ENCODE measurements around the gene TBX21.

Gene TBX21, protein sequence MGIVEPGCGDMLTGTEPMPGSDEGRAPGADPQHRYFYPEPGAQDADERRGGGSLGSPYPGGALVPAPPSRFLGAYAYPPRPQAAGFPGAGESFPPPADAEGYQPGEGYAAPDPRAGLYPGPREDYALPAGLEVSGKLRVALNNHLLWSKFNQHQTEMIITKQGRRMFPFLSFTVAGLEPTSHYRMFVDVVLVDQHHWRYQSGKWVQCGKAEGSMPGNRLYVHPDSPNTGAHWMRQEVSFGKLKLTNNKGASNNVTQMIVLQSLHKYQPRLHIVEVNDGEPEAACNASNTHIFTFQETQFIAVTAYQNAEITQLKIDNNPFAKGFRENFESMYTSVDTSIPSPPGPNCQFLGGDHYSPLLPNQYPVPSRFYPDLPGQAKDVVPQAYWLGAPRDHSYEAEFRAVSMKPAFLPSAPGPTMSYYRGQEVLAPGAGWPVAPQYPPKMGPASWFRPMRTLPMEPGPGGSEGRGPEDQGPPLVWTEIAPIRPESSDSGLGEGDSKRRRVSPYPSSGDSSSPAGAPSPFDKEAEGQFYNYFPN

DNA sequence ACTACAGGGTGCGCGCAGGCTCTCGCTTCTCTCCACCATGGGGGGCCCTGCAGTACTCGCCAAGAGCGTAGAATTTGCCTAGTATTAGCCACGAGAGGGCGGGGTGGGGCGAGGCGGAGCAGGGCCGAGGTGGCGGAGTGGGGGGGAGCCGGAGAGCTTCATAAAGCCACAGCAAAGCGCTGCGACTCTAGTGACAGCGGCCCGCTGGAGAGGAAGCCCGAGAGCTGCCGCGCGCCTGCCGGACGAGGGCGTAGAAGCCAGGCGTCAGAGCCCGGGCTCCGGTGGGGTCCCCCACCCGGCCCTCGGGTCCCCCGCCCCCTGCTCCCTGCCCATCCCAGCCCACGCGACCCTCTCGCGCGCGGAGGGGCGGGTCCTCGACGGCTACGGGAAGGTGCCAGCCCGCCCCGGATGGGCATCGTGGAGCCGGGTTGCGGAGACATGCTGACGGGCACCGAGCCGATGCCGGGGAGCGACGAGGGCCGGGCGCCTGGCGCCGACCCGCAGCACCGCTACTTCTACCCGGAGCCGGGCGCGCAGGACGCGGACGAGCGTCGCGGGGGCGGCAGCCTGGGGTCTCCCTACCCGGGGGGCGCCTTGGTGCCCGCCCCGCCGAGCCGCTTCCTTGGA lies at the start of gene TBX21:
Gene TBX21 (plus strand): TSS at position 190 of the 627 bp plus-strand sequence. CDS start 219 bp downstream, at position 409.
- Histone ChIP-seq H3K36me3 (ENCODE audit: control insufficient read depth in 1 of 2, insufficient read depth in 2 of 2, low read length in 2 of 2) (no peaks in the 10 kb centered on the region), H3K4me3 (ENCODE audit: low read depth in 1 of 2, low read length in 2 of 2) (peak within 1 kb of the TSS; percentile 42 to 60), H3K4me1 (ENCODE audit: control insufficient read depth in 1 of 2, insufficient read depth in 2 of 2, low read length in 2 of 2) (peaks cover 0 to 15% of the 10 kb centered on the region in 2 donors), H3K27ac (ENCODE audit: low read length) (no peak within 1 kb of the TSS), H3K9me3 (ENCODE audit: control insufficient read depth in 1 of 2, low read length in 2 of 2) (no peaks in the 10 kb centered on the region), H3K27me3 (ENCODE audit: low read depth, low read length) (peaks cover 21% of the 10 kb centered on the region)

DNA sequence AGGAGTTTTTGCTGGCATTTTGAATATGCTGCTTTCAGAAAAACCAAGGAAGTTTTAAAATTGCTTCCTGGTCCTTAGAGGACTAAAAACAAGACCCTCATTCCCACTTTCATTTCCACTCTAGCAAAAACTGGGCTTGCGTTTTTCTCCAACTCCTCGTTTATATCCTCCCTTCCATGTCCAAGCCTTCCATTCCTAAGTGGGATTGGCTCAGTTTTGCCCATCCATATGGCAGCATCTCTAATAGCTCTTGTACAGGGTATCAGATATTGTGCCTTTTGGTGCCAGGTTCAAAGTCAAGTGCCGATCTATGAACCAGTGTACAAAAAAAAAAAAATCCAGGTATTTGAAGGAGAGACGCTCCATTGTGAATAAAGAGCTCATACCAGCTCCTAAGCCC lies 49.0 kb upstream of the TBX21 start:
- Histone ChIP-seq H3K9me3 (ENCODE audit: control insufficient read depth in 1 of 2, low read length in 2 of 2) (no peaks in the 10 kb centered on the region), H3K27me3 (ENCODE audit: low read depth, low read length) (no peaks in the 10 kb centered on the region), H3K27ac (ENCODE audit: low read length) (no peak overlapping the region), H3K4me1 (ENCODE audit: control insufficient read depth in 1 of 2, insufficient read depth in 2 of 2, low read length in 2 of 2) (peaks cover 0 to 5% of the 10 kb centered on the region in 2 donors), H3K4me3 (ENCODE audit: low read depth in 1 of 2, low read length in 2 of 2) (no peak overlapping the region), H3K36me3 (ENCODE audit: control insufficient read depth in 1 of 2, insufficient read depth in 2 of 2, low read length in 2 of 2) (peaks cover 43 to 48% of the 10 kb centered on the region in 2 donors)

DNA sequence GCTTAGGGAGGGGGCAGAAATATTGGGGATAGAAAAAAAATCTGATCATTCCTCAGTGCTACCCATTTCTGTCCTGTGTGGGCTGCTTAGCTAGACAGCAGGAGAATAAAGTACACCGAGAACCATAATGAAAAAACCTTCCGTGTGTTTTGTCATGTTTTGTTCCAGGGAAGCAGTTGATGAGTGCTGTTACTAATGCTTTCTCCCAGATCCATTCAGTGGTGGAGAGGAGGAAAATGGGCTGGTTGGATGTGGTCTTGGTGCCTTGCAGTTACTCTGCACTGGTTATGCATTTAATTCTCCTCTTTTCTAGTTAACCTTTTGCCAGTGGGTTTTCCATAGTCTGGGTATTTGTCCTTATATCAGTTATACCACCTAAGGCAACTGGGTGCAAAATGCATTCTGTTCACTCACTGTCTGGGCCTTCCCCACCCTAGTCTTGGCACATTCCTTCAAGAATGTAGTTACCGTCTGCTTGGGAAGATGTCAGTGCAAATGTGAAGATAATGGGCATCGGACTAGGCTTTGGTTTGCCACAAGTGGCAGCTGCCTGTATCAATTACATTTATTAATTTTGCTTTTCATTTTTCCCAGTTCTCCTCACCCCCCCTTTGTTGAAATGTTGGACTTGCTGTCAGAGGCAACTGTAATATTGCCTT lies 48.4 kb upstream of the TBX21 start:
- Histone ChIP-seq H3K4me1 (ENCODE audit: control insufficient read depth in 1 of 2, insufficient read depth in 2 of 2, low read length in 2 of 2) (peaks cover 0 to 5% of the 10 kb centered on the region in 2 donors), H3K27ac (ENCODE audit: low read length) (no peak overlapping the region), H3K4me3 (ENCODE audit: low read depth in 1 of 2, low read length in 2 of 2) (no peak overlapping the region), H3K36me3 (ENCODE audit: control insufficient read depth in 1 of 2, insufficient read depth in 2 of 2, low read length in 2 of 2) (peaks cover 38 to 42% of the 10 kb centered on the region in 2 donors), H3K27me3 (ENCODE audit: low read depth, low read length) (no peaks in the 10 kb centered on the region), H3K9me3 (ENCODE audit: control insufficient read depth in 1 of 2, low read length in 2 of 2) (no peaks in the 10 kb centered on the region)

DNA sequence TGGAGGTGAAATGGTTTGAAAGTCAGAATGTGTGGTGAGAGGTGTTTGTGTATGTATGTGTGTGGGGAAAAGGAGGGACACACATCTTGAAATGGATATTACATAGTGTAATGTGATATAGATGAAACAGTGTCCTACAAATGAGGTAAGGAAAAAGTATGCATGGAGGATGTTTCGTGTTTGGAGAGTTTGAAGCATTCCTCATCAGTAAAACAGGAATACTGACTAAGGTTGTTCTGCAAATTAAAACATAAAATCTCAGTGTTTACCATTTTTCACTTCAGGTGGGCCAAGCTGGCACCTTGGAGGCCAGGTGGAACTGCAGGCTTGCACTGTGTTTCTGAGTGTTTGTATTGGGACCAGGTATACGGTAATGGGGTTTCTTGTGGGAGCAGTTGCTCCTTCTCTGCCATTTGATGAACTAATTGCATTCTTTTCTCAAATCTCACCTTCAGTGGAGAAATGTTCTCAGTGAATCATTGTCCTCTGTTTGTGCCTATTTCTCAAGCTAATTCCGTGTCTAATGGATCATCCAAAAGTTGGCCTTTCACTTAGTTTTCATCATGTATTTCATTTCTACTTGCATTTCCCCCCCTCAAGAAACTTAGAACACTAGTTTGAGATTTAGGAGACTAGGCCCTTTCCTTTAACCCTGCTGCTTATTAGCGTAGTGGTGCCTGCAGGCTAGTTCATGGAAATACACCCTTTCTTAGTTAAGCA lies 47.3 kb upstream of the TBX21 start:
- no peak overlapping the region for H3K4me3 ChIP-seq (ENCODE audit: low read depth in 1 of 2, low read length in 2 of 2)
- H3K27me3 ChIP-seq (ENCODE audit: low read depth, low read length), result no peaks in the 10 kb centered on the region
- H3K36me3 ChIP-seq (ENCODE audit: control insufficient read depth in 1 of 2, insufficient read depth in 2 of 2, low read length in 2 of 2), result peaks cover 28 to 34% of the 10 kb centered on the region in 2 donors
- H3K4me1 ChIP-seq (ENCODE audit: control insufficient read depth in 1 of 2, insufficient read depth in 2 of 2, low read length in 2 of 2), result peaks cover 0 to 5% of the 10 kb centered on the region in 2 donors
- H3K9me3 ChIP-seq (ENCODE audit: control insufficient read depth in 1 of 2, low read length in 2 of 2), result no peaks in the 10 kb centered on the region
- no peak overlapping the region for H3K27ac ChIP-seq (ENCODE audit: low read length)

DNA sequence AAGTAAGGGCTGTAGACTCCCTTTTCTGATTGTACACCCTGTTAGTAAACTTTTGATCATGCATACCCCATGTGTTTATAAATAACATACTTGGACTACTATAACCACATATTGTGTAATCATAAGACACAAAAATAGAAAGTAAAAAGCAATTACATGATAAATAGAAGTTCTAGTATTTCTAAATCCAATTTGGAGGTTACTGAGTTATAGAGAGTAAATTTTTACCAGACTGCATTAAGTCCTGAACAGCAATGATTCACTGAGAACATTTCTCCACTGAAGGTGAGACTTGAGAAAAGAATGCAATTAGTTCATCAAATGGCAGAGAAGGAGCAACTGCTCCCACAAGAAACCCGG lies 46.8 kb upstream of the TBX21 start:
- Histone ChIP-seq H3K4me3 (ENCODE audit: low read depth in 1 of 2, low read length in 2 of 2) (no peak overlapping the region), H3K27me3 (ENCODE audit: low read depth, low read length) (no peaks in the 10 kb centered on the region), H3K4me1 (ENCODE audit: control insufficient read depth in 1 of 2, insufficient read depth in 2 of 2, low read length in 2 of 2) (peaks cover 0 to 5% of the 10 kb centered on the region in 2 donors), H3K27ac (ENCODE audit: low read length) (peak overlapping the region; percentile 2), H3K36me3 (ENCODE audit: control insufficient read depth in 1 of 2, insufficient read depth in 2 of 2, low read length in 2 of 2) (peaks cover 26 to 34% of the 10 kb centered on the region in 2 donors), H3K9me3 (ENCODE audit: control insufficient read depth in 1 of 2, low read length in 2 of 2) (no peaks in the 10 kb centered on the region)

DNA sequence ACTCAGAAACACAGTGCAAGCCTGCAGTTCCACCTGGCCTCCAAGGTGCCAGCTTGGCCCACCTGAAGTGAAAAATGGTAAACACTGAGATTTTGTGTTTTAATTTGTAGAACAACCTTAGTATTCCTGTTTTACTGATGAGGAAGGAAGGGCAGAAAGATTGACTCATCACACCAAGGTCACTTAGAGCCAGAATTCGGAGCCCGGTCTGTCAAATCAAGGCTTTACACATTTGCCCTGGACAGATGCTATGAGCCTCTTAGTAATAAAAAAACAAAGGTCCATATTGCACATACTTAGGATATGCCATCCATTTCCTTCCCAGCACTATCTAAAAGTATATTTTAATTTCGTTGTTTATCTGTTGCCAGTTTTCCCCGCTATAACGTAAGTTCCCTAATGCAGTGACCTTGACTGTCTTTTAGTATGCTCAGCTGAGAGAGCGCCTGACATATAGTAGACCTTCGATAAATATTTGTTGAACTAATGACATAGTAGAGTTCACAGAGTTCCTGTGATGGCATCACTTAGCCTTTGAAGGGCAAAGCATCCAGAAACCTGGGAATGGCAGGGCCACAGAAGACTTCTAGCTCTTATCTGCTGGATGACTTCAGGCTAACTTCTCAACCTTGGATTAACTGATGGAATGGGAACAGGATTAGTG lies 46.2 kb upstream of the TBX21 start:
- no peak overlapping the region for H3K4me3 ChIP-seq (ENCODE audit: low read depth in 1 of 2, low read length in 2 of 2)
- H3K27ac ChIP-seq (ENCODE audit: low read length), result peak overlapping the region; percentile 2

DNA sequence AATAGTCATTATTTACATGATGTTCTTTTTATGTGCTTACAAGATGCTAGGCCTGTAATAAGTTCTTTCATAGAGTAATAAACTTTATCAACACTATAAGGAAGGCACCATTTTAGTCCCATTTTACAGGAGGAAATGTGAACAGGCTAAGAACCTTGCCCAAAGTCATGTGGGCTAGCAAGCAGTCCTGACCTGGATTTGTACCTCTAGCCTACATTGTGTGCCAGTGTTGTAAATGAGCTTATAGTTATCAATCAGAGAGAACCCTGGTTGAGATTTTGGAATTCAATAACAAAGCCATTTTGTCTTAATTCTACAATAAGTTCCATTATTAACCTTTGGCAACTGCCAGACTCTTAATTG lies 45.7 kb upstream of the TBX21 start:
- Histone ChIP-seq H3K27me3 (ENCODE audit: low read depth, low read length) (no peaks in the 10 kb centered on the region), H3K4me3 (ENCODE audit: low read depth in 1 of 2, low read length in 2 of 2) (no peak overlapping the region), H3K4me1 (ENCODE audit: control insufficient read depth in 1 of 2, insufficient read depth in 2 of 2, low read length in 2 of 2) (peaks cover 0 to 5% of the 10 kb centered on the region in 2 donors)

More for the DNA sequence above, 46.2 kb upstream of the TBX21 start:
- H3K4me1 ChIP-seq (ENCODE audit: control insufficient read depth in 1 of 2, insufficient read depth in 2 of 2, low read length in 2 of 2), result peaks cover 0 to 5% of the 10 kb centered on the region in 2 donors
- H3K27me3 ChIP-seq (ENCODE audit: low read depth, low read length), result no peaks in the 10 kb centered on the region
- H3K9me3 ChIP-seq (ENCODE audit: control insufficient read depth in 1 of 2, low read length in 2 of 2), result no peaks in the 10 kb centered on the region
- H3K36me3 ChIP-seq (ENCODE audit: control insufficient read depth in 1 of 2, insufficient read depth in 2 of 2, low read length in 2 of 2), result peaks cover 24 to 32% of the 10 kb centered on the region in 2 donors

DNA sequence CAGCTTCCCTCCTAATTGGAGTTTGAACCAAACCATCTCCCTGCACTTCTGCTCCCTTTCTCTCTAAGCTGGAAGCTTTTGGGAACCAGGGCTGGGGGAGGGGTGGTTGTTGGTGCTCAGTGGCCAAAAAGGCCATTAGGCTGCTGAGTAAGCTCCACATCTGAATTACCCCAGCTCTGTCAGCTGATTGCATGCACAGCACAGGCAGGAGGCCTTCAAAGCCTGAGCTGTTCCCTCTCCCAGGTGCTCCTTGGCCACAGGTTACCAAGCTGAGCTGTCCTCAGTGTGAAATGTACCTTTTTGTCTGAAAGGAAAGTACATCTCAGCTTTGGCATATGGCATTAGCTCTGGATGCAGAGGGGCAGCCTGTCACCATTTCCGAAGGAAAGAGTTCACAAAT lies 45.3 kb upstream of the TBX21 start:
- H3K27me3 ChIP-seq (ENCODE audit: low read depth, low read length), result no peaks in the 10 kb centered on the region
- peaks cover 15 to 23% of the 10 kb centered on the region in 2 donors for H3K36me3 ChIP-seq (ENCODE audit: control insufficient read depth in 1 of 2, insufficient read depth in 2 of 2, low read length in 2 of 2)

More for the DNA sequence above, 45.7 kb upstream of the TBX21 start:
- Histone ChIP-seq H3K36me3 (ENCODE audit: control insufficient read depth in 1 of 2, insufficient read depth in 2 of 2, low read length in 2 of 2) (peaks cover 19 to 27% of the 10 kb centered on the region in 2 donors), H3K27ac (ENCODE audit: low read length) (peak overlapping the region; percentile 2), H3K9me3 (ENCODE audit: control insufficient read depth in 1 of 2, low read length in 2 of 2) (no peaks in the 10 kb centered on the region)

DNA sequence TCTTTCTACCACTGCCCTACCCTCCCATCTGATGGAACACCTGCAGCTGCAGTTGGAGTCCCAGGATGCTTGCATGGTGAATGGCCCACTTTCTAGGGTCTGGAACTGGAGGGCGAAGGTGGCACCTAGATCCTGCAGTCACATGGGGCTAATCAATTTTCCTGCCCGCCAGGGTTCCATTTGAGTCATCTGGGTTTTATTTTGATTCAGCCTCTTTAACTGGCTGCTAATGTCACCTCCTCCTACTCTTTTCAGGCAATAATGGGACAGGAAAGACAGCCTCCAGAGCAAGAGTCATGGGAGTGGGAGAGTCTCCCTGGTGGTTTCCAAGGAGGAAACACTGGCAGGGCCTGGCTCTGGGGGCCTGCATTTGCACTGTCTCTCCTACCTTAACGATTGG lies 42.9 kb upstream of the TBX21 start:
- peaks cover 0 to 5% of the 10 kb centered on the region in 2 donors for H3K4me1 ChIP-seq (ENCODE audit: control insufficient read depth in 1 of 2, insufficient read depth in 2 of 2, low read length in 2 of 2)
- no peaks in the 10 kb centered on the region for H3K9me3 ChIP-seq (ENCODE audit: control insufficient read depth in 1 of 2, low read length in 2 of 2)
- peaks cover 5 to 13% of the 10 kb centered on the region in 2 donors for H3K36me3 ChIP-seq (ENCODE audit: control insufficient read depth in 1 of 2, insufficient read depth in 2 of 2, low read length in 2 of 2)

More for the DNA sequence above, 45.3 kb upstream of the TBX21 start:
- Histone ChIP-seq H3K4me3 (ENCODE audit: low read depth in 1 of 2, low read length in 2 of 2) (no peak overlapping the region), H3K4me1 (ENCODE audit: control insufficient read depth in 1 of 2, insufficient read depth in 2 of 2, low read length in 2 of 2) (peaks cover 0 to 5% of the 10 kb centered on the region in 2 donors), H3K27ac (ENCODE audit: low read length) (no peak overlapping the region), H3K9me3 (ENCODE audit: control insufficient read depth in 1 of 2, low read length in 2 of 2) (no peaks in the 10 kb centered on the region)

DNA sequence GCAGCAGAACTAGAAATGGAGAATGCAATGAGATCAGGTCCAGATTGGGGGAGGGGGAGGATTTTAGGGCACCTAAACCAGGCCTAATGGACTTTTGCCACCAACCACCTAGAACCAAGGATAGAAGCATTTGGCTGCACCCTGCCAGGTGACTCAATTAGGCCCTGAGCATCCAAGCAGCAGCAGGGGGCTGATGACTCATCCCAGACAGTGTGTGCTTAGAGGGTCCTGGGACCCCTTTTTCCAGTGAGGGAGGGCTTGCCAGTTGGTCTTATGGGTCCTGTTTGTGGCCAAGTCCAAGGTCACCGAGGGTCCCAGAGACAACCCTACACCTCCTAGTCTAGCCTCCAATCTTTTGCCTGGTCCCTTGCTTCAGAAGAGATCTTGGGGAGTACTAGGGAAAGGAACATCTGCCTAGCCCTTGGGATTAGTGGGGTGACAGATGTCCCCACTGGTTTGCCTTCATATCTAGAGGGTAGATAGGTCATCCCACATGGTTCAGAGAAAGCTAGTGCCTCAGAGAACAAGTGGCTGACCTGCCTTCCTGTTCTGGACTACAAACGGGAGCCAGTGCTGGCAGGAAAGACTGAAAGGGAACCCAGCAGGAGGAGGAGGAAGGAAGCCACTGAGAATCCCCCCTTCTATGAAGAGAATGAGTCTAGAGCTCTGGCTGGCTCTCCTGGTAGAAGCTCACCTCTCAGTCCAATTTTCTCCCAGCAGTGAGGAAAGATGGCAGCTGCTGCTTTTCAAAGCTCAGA lies 40.7 kb upstream of the TBX21 start:
- Histone ChIP-seq H3K27me3 (ENCODE audit: low read depth, low read length) (no peaks in the 10 kb centered on the region), H3K4me1 (ENCODE audit: control insufficient read depth in 1 of 2, insufficient read depth in 2 of 2, low read length in 2 of 2) (peaks cover 0 to 13% of the 10 kb centered on the region in 2 donors), H3K27ac (ENCODE audit: low read length) (no peak overlapping the region), H3K36me3 (ENCODE audit: control insufficient read depth in 1 of 2, insufficient read depth in 2 of 2, low read length in 2 of 2) (no peaks in the 10 kb centered on the region), H3K4me3 (ENCODE audit: low read depth in 1 of 2, low read length in 2 of 2) (no peak overlapping the region), H3K9me3 (ENCODE audit: control insufficient read depth in 1 of 2, low read length in 2 of 2) (no peaks in the 10 kb centered on the region)

More for the DNA sequence above, 42.9 kb upstream of the TBX21 start:
- Histone ChIP-seq H3K27me3 (ENCODE audit: low read depth, low read length) (no peaks in the 10 kb centered on the region), H3K27ac (ENCODE audit: low read length) (no peak overlapping the region), H3K4me3 (ENCODE audit: low read depth in 1 of 2, low read length in 2 of 2) (no peak overlapping the region)
